Vagina (tissue), 2 donors: ENCODE measurements around the gene ARHGEF39. TPM values are rescaled to one million over a fixed set of nuclear protein-coding genes. Genes with fewer than 3 reads are reported as not detected.

Source experiments
- DNase-seq, 2 donors: peaks; one replicate each; pipeline ENCODE4 v3.0.0-alpha.2; 2017; ENCODE audit errors: extremely low spot score in 2 of 2
- H3K27ac ChIP-seq: fragments of 200-600 bp; sonication (generic); one replicate; pipeline ENCODE4 v1.5.1; 2019
- H3K27me3 ChIP-seq: fragments of 200-600 bp; sonication (generic); one replicate; pipeline ENCODE4 v1.5.1; 2019
- H3K36me3 ChIP-seq, 2 donors: fragments of 200-600 bp; sonication (generic); one replicate each; pipeline ENCODE4 v1.5.1; 2017 to 2019
- H3K4me1 ChIP-seq: fragments of 200-600 bp; sonication (generic); one replicate; pipeline ENCODE4 v1.5.1; 2019
- H3K4me3 ChIP-seq, 2 donors: fragments of 200-600 bp; sonication (generic); 1 replicate in 1 of 2; 2 replicates in 1 of 2; pipeline ENCODE4 v1.5.1; 2016 to 2019
- H3K9me3 ChIP-seq: fragments of 200-600 bp; sonication (generic); one replicate; pipeline ENCODE4 v1.5.1; 2019
- CTCF ChIP-seq, 3 experiments: fragments of 450-650 bp in 2 of 3; fragments of 200-600 bp in 1 of 3; sonication (generic) in 1 of 3; IDR thresholded peaks; one replicate each; pipeline ENCODE4 v1.5.1; 2017 to 2019; ENCODE audit warnings: antibody characterized with exemption in 3 of 3, mild to moderate bottlenecking in 2 of 3, moderate library complexity in 2 of 3
- POLR2A ChIP-seq, 2 donors: fragments of 450-650 bp; IDR thresholded peaks; one replicate each; pipeline ENCODE4 v1.6.1; 2017; ENCODE audit warnings: antibody characterized with exemption in 2 of 2, mild to moderate bottlenecking in 2 of 2, moderate library complexity in 2 of 2
- POLR2AphosphoS5 ChIP-seq, 2 donors: sonication (generic); formaldehyde crosslinking; IDR thresholded peaks; one replicate each; pipeline ENCODE4 v1.9.0; 2017; ENCODE audit warnings: antibody characterized with exemption in 2 of 2, mild to moderate bottlenecking in 2 of 2, low read depth in 1 of 2; ENCODE audit not compliant: insufficient read depth in 1 of 2
- intact Hi-C: fragments of 100-400 bp; cut with DNase I; formaldehyde crosslinking; loops from one replicate; pipeline ENCODE4 v1.15.1; 2023
- total RNA-seq: library from RNA; depleted of rRNA; stranded (reverse); fragments of >200 nt; gene quantifications from one replicate; pipeline ENCODE4 v1.2.3, GENCODE V29; 2016

ARHGEF39 gene
- total RNA-seq, 1 donor from 2014 or later = 1.2 TPM

- Histone ChIP-seq H3K4me3 (no peak overlapping the region), H3K9me3 (no peaks in the 10 kb centered on the region), H3K4me1 (no peaks in the 10 kb centered on the region), H3K36me3 (peaks cover 15 to 93% of the 10 kb centered on the region in 2 donors), H3K27me3 (no peaks in the 10 kb centered on the region), H3K27ac (no peak overlapping the region)
- intact Hi-C loops = no loop called here
- no peak for TF ChIP-seq POLR2AphosphoS5 (IDR thresholded peaks at IDR 0.05; ENCODE audit: insufficient read depth in 1 of 2, low read depth in 1 of 2)
- TF ChIP-seq POLR2A (IDR thresholded peaks at IDR 0.05) = no peak
- TF ChIP-seq CTCF (IDR thresholded peaks at IDR 0.05) = no peak
- no peak for DNase-seq
These were observed 46.8 kb upstream of the ARHGEF39 start for GRCh38 chr9:35711501-35712428.

- no peak for DNase-seq
- no peak overlapping the region for H3K4me3 ChIP-seq
- H3K36me3 ChIP-seq = peaks cover 15 to 93% of the 10 kb centered on the region in 2 donors
- intact Hi-C loops = no loop called here
- no peaks in the 10 kb centered on the region for H3K9me3 ChIP-seq
- no peaks in the 10 kb centered on the region for H3K27me3 ChIP-seq
- H3K27ac ChIP-seq = no peak overlapping the region
- TF ChIP-seq POLR2A (IDR thresholded peaks at IDR 0.05) (no peak), POLR2AphosphoS5 (IDR thresholded peaks at IDR 0.05; ENCODE audit: insufficient read depth in 1 of 2, low read depth in 1 of 2) (no peak), CTCF (IDR thresholded peaks at IDR 0.05) (no peak)
- H3K4me1 ChIP-seq = no peaks in the 10 kb centered on the region
These were observed 46.0 kb upstream of the ARHGEF39 start for GRCh38 chr9:35710818-35711500.

DNA sequence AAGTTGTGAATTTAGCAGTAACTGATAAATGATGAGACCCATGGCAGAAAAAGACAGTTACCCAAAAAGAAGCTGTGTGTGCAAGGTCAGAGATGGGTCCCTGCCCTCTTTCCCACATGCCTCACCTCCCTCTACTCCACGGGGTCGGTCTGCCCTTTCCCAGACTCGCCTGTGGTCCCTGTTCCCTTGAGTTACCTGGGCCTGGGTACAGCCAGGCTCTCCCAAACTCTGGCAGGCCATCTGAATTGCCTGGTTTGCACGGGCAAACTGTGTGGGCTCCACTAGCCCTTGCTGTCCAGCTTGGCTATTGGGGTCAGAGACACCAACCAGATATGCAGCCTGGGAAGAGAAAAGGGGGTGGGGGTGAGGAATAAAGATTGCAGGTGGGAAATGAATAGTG is 43.2 kb upstream of the ARHGEF39 start:
- DNase-seq = no peak
- Histone ChIP-seq H3K27ac (no peak overlapping the region), H3K27me3 (no peaks in the 10 kb centered on the region), H3K9me3 (no peaks in the 10 kb centered on the region), H3K4me1 (no peaks in the 10 kb centered on the region), H3K36me3 (peaks cover 19 to 94% of the 10 kb centered on the region in 2 donors), H3K4me3 (no peak overlapping the region)
- intact Hi-C loops = no loop called here
- TF ChIP-seq POLR2A (IDR thresholded peaks at IDR 0.05) (no peak), POLR2AphosphoS5 (IDR thresholded peaks at IDR 0.05; ENCODE audit: insufficient read depth in 1 of 2, low read depth in 1 of 2) (no peak), CTCF (IDR thresholded peaks at IDR 0.05) (no peak)

- H3K36me3 ChIP-seq = peaks cover 23 to 95% of the 10 kb centered on the region in 2 donors
- no peaks in the 10 kb centered on the region for H3K9me3 ChIP-seq
- no peak overlapping the region for H3K4me3 ChIP-seq
- H3K27ac ChIP-seq = no peak overlapping the region
- TF ChIP-seq POLR2A (IDR thresholded peaks at IDR 0.05) (no peak), CTCF (IDR thresholded peaks at IDR 0.05) (no peak), POLR2AphosphoS5 (IDR thresholded peaks at IDR 0.05; ENCODE audit: insufficient read depth in 1 of 2, low read depth in 1 of 2) (no peak)
- no peak for DNase-seq
- intact Hi-C loops = no loop called here
- H3K27me3 ChIP-seq = no peaks in the 10 kb centered on the region
- H3K4me1 ChIP-seq = no peaks in the 10 kb centered on the region
These were observed 42.0 kb upstream of the ARHGEF39 start for GRCh38 chr9:35706951-35707350.
